Thyroid gland (tissue), 4 donors: ENCODE measurements around the gene CACNG4.

Experiments used
- CTCF ChIP-seq, 6 experiments: fragments of 200-600 bp in 3 of 6; fragments of 450-650 bp in 3 of 6; sonication (generic) in 3 of 6; IDR thresholded peaks; one replicate each; pipeline ENCODE4 v1.5.1; 2016 to 2019; ENCODE audit warnings: antibody characterized with exemption in 6 of 6, mild to moderate bottlenecking in 2 of 6, inconsistent platforms in 1 of 6, moderate library complexity in 1 of 6
- POLR2A ChIP-seq, 2 donors: fragments of 450-650 bp; IDR thresholded peaks; one replicate each; pipeline ENCODE4 v1.6.1; 2017; ENCODE audit warnings: antibody characterized with exemption in 2 of 2, mild to moderate bottlenecking in 2 of 2, moderate library complexity in 1 of 2

DNA sequence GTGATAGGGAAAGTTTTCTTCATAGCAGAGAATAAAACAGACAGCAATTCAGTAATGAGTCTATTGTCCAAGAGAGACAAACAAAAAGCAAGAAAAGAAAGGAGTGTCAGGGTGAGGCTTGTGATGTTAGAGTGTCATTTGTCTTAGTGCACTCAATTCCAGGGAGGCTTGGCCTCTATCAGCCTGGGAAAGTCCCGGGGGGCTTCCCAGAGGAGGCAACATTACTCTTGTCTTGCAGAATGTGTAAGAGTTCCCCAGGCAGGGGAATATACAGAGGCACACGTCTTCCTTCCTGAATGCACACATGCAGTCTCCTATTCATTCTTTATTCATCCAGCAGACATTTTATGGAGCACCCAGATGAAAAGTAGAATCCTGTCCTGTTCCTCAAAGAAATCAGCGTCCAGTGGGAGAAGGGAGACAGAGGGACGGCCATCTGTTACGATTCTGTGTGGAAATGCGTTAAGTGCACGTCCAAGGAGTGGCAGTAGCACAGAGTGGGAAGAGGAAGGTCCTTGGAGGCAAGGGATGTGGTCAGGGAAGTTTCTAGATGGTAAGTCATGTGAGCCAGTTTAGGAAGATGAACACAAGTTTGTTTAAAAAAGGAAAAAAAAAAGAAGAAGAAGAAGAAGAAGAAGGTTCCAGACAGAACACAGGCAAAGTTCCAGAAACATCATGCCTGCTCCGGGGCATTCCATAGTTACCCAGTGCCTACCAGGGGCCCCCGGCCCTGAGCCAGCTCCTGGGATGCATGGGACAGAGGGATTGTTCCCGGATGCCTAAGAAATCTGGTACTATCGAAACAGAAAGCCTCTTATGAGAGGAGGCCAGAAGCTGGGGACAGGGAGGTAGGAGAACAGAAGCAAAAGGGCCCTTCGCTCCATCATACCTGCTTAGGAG, 21.1 kb downstream of the CACNG4 start:
- TF ChIP-seq CTCF (IDR thresholded peaks at IDR 0.05) (no peak), POLR2A (IDR thresholded peaks at IDR 0.05) (no peak)
